ENCODE measurements around the gene PNCK. TPM values are rescaled to one million over a fixed set of nuclear protein-coding genes. Genes with fewer than 3 reads are reported as not detected.

Gene PNCK
- total and polyA plus RNA-seq, 2 of the 13 experiments (the other 11 are each of a cell fraction or from before 2014, with no cell fraction given): 33.1 TPM; not detected in 1

- no peak for TF ChIP-seq PTBP1 (IDR thresholded peaks at IDR 0.05; ENCODE audit: low read depth, low read length, poor library complexity, severe bottlenecking)
- no peak for TF ChIP-seq HOXA5 (CRISPR knock-in tag; IDR thresholded peaks at IDR 0.05)
- TF ChIP-seq SMAD3 (CRISPR knock-in tag; IDR thresholded peaks at IDR 0.05): no peak
- TF ChIP-seq TCF12 (IDR thresholded peaks at IDR 0.05): no peak
- no peak for TF ChIP-seq TCF12 (CRISPR knock-in tag; IDR thresholded peaks at IDR 0.05)
- TF ChIP-seq MXD1 (CRISPR knock-in tag; IDR thresholded peaks at IDR 0.05): no peak
- no peak for TF ChIP-seq ZFP37 (CRISPR knock-in tag; IDR thresholded peaks at IDR 0.05; ENCODE audit: borderline replicate concordance)
- no peak for TF ChIP-seq CHD2 (IDR thresholded peaks at IDR 0.05; ENCODE audit: low read depth, low read length)
- no peak for TF ChIP-seq ZNF432 (CRISPR knock-in tag; IDR thresholded peaks at IDR 0.05; ENCODE audit: borderline replicate concordance)
- peak; percentile 57 for TF ChIP-seq GATAD2A (CRISPR knock-in tag; IDR thresholded peaks at IDR 0.05)
- no peak for TF ChIP-seq PRPF4 (IDR thresholded peaks at IDR 0.05; ENCODE audit: low read depth, low read length, poor library complexity, severe bottlenecking)
- TF ChIP-seq, protein P1, sequence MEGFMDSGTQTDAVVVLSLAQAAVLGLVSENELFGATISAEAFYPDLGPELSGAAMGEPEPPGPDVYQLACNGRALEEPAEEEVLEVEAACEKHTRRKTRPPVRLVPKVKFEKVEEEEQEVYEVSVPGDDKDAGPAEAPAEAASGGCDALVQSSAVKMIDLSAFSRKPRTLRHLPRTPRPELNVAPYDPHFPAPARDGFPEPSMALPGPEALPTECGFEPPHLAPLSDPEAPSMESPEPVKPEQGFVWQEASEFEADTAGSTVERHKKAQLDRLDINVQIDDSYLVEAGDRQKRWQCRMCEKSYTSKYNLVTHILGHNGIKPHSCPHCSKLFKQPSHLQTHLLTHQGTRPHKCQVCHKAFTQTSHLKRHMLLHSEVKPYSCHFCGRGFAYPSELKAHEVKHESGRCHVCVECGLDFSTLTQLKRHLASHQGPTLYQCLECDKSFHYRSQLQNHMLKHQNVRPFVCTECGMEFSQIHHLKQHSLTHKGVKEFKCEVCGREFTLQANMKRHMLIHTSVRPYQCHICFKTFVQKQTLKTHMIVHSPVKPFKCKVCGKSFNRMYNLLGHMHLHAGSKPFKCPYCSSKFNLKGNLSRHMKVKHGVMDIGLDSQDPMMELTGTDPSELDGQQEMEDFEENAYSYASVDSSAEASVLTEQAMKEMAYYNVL (CRISPR knock-in tag; IDR thresholded peaks at IDR 0.05; ENCODE audit: borderline replicate concordance): no peak
- no peak for TF ChIP-seq TFE3 (CRISPR knock-in tag; IDR thresholded peaks at IDR 0.05)
- TF ChIP-seq, protein P2, sequence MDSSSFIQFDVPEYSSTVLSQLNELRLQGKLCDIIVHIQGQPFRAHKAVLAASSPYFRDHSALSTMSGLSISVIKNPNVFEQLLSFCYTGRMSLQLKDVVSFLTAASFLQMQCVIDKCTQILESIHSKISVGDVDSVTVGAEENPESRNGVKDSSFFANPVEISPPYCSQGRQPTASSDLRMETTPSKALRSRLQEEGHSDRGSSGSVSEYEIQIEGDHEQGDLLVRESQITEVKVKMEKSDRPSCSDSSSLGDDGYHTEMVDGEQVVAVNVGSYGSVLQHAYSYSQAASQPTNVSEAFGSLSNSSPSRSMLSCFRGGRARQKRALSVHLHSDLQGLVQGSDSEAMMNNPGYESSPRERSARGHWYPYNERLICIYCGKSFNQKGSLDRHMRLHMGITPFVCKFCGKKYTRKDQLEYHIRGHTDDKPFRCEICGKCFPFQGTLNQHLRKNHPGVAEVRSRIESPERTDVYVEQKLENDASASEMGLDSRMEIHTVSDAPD (CRISPR knock-in tag; IDR thresholded peaks at IDR 0.05): no peak
- TF ChIP-seq SNAPC2 (CRISPR knock-in tag; IDR thresholded peaks at IDR 0.05): no peak
- no peak for TF ChIP-seq SAFB2 (CRISPR knock-in tag; IDR thresholded peaks at IDR 0.05; ENCODE audit: borderline replicate concordance, low read depth)
- TF ChIP-seq NCOR1 (IDR thresholded peaks at IDR 0.05; ENCODE audit: borderline replicate concordance, low read length): no peak
- 0 out of 2 replicates have a peak, but pooled peaks have one; percentile 15 for TF ChIP-seq ZNF563 (CRISPR knock-in tag; IDR thresholded peaks at IDR 0.05)
- TF ChIP-seq HIC2 (CRISPR knock-in tag; IDR thresholded peaks at IDR 0.05; ENCODE audit: low read depth): no peak; the same call in 1 of the 2 replicates
- TF ChIP-seq ZFP82 (CRISPR knock-in tag; IDR thresholded peaks at IDR 0.05; ENCODE audit: borderline replicate concordance): no peak
- no peak for TF ChIP-seq ZNF329 (CRISPR knock-in tag; IDR thresholded peaks at IDR 0.05; ENCODE audit: low read depth)
- no peak for TF ChIP-seq TARDBP (CRISPR knock-in tag; IDR thresholded peaks at IDR 0.05)
- no peak for TF ChIP-seq TBP (CRISPR knock-in tag; IDR thresholded peaks at IDR 0.05)
Observed at GRCh38 chrX:153635788-153636668, 37.6 kb downstream of the PNCK start (continued).

All from HepG2 (cell line).